ENCODE results near the gene ARID1B.

The ARID1B gene

GRCh38 chr6:157205473-157206358 lies 428.5 kb downstream of the ARID1B start:
- DNase-seq: no peak

- DNase-seq: no peak
These were observed 429.2 kb downstream of the ARID1B start for GRCh38 chr6:157206359-157206815.

GRCh38 chr6:157207521-157208076 lies 430.4 kb downstream of the ARID1B start:
- no peak for DNase-seq

DNA sequence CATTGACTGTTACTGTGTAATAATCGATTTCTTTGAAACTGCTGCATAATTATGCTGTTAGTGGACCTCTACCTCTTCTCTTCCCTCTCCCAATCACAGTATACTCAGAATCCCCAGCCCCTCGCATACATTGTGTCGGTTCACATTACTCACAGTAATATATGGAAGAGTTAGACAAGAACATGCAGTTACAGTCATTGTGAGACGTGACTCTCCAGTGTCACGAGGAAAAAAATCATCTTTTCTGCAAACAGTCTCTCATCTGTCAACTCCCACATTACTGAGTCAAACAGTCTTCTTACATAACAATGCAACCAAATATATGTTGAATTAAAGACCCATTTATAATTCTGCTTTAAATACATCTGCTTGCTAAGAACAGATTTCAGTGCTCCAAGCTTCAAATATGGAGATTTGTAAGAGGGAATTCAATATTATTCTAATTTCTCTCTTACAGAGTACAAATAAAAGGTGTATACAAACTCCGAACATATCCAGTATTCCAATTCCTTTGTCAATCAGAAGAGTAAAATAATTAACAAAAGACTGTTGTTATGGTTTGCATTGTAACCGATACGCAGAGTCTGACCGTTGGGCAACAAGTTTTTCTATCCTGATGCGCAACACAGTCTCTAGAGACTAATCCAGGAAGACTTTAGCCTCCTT lies 432.8 kb downstream of the ARID1B start:
- no peak for DNase-seq

DNA sequence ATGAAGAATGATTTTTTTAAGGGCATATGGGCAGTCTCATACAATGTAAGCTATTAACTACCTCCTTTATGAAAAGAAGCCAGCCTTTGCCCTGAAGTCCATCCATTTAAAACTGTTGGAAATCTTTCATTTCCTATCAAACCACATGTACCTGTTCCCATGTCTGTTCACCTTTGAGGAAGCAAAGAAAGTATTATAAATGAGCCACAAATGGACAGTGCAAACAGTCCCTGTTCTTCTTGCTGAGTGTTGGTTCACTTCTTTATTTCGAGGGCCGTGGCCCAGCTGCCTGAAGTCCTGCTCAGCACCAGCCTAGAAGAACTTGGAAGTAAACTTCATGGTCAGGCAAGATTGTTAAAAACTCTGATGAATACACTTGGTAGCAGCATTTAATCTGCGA lies 433.8 kb downstream of the ARID1B start:
- no peak for DNase-seq

DNA sequence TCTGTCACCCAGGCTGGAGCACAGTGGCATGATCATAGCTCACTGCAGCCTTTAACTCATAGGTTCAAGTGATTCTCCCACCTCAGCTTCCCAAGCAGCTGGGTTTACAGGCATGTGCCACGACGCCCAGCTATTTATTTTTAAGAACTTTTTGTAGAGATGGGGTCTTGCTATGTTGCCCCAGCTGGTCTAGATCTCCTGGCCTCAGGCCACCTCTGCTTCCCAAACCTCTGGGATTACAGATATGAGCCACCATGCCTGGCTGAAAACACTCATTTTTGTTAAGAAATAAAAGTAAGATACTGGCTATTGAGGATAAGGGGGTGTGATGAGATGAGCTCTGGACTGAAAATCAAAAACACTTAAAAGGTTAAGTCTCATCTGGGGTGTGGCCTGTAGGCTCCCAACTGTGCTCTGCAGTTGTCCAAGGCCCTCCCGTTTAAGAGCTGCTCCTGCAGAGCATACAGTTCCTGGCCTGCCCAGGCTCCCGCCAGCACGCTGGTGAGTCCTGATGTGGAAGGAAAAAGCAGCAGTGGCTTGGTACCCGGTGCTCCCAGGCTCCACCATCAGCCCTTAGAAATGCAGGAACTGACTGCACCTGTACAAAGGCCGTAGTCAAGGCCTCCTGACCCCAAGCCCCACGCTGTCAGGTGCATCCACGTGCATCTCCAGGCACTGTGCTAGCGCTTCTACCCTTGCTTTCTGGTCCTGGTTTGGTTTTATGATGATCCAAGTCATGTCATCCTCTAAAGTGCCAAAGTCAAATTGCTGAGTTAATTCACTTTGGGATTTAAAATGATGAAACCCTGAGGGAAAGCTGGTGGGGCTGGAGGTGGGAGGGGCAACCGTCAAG lies 434.7 kb downstream of the ARID1B start:
- no peak for DNase-seq

- DNase-seq: no peak
These were observed 436.2 kb downstream of the ARID1B start for GRCh38 chr6:157213426-157213825.

DNA sequence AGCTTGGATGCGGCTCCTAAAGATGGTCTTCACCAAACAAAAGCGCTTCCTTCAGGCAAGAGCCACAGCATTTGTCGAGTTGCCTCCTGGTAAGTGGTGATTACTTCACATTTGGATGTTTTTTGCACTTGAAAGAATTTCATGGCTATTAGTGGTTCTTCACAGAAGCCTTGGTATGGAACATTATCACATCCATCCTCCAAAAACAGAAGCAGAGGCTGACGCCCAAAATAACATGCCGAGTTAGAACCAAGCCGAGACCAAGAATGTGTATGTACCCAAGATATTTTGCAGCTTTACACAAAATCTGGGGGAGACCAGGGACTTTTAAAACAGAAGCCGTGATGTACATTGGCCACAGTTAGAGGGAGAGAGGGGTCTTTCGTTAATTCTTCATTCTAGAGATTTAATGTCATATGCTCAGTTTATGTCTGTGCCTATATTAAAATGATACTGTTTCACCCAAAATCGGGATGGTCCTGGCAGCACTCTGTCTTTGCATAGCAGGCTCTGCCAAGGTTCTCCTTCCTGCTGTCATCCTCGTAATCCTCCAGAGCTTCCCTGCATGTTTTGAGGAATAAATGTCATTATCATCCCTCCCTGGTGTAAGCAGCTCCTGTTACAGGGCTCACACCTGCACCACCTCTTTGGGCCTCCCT lies 436.9 kb downstream of the ARID1B start:
- no peak for DNase-seq

- DNase-seq: no peak
These were observed 438.5 kb downstream of the ARID1B start for GRCh38 chr6:157215717-157216116.

DNA sequence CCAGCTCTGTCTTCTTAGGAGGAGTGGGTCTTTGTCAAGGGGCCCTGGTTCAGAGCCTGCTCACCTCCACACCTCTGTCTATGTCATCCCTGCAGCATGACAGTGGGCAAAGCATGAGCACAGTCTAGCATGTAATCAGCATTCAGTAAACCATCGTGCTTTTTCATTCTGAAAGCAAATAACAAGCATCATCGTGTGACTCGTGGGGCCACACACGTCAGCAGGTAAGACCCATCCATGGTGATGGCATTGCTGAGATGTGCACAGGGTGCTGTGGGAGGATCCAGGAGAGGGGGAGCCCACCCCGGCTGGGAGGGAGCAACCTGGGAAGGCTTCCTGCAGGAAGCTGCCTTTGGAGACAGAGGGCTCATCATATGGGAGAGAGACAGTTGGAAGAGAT lies 439.4 kb downstream of the ARID1B start:
- DNase-seq: no peak

DNA sequence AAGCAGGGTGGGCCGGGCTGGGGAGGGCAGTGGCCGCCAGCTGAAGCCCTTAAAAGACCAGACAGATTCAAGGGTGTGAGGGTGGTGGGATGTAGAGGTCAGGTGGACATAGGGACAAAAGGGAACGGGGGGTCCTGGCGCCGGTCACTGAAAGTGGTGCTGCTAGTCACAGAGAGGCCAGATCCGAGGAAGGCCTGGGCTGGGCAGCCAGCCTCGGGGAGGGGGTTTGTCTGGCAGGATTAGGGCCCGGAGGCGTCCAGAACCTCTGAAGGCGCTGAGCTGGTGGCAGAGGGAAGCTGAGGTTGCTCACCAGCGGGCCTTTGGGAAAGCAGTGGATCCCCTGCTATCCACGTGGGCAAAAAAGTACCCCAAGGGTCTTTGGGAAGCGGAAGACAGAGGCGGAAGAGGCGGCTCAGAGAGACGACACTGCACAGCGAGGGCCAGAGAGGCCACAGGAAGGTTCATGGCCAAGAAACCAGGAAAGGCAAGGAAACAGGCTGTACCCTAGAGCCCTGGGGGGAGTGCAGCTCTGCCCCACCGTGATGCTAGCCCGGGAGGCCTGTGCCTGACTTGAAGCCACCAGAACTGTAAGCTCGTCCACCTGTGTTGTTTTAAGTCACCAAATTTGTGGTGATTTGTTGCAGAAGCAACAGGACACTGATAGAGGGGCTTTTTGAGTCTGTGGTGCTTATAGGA lies 440.2 kb downstream of the ARID1B start:
- DNase-seq: no peak

GRCh38 chr6:157217894-157218370 lies 440.8 kb downstream of the ARID1B start:
- DNase-seq: no peak

DNA sequence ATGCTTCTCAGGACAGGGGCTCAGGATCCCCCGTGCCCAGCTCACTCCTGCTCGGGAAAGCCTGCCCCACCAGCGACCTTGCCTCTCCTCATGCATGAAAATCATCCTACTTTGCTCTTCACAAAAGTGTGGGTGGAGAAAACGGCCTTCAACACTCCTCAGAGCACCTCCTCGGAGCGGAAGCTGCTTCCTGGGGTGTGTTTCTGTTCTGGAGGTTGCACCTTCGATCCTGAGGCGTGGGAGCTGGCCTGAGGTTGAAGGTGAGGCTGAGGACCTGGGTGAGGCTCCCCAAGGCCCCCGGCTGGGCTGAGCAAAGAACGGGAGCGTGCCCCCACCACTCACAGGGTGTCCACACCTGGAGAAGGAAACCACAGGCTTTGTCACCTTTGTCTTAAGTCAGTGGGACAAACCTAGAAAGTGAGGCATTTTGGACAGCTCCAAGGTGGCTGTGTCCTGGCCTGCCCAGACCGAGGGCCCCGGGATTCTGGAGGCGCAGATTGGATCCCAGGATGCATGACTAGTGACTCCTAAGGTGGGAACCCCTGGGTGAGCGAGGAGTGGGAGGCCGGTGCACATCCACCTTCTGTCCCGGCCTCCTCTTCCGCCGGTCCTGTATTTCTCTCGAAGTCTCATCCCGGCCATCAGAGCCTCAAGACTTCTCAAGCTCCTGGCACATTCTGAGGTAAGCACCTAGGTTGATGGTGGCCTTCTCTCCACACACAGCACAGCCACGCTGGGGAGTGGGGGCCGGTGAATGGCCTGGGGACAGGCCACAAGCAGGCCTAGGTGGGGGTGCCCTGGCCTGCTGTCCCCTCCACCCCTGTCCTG lies 441.4 kb downstream of the ARID1B start:
- DNase-seq: no peak

DNA sequence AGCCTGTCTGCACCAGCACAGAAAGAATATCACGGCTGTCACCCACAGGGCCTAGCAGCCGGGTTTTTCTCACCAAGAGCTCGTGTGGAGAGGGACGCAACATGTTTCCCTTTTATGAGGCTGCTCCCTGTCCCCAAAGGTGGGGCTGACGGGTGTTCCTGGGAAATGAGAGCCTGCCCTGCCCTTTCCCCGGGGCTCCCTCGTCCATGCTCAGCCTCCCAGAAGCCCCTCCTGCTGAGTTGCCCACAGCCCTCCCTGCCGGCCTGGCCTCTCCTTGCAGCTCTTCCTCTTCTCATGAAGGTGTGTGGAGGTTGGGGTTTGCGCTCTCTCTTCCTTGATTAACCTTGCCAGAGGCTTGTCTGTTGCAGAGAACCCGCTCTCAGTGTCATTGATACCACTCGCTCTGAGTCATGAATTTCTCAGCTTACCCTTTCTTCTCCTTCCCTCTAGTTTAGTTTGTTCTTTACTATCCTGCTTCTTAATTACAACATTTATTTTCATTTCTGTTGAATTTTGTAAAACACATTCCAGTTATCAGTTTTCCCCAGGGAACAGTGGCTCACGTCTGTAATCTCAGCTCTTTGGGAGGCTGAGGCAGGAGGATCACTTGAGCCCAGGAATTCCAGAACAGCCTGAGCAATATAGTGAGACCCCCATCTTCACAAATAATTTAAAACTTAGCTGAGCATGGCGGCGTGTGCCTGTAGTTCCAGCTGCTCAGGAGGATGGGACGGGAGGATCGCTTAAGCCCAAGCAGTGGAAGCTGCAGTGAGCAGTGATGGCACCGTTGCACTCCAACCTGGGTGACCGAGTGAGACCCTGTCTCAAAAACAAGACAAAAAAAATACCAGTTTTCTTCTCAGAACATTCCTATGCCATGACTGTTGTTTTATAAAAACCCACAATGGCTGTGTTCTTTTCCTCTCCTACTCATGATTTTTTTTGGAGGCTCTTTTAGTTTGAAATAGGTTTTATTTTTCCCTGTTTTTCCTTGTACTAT lies 442.3 kb downstream of the ARID1B start:
- no peak for DNase-seq

DNA sequence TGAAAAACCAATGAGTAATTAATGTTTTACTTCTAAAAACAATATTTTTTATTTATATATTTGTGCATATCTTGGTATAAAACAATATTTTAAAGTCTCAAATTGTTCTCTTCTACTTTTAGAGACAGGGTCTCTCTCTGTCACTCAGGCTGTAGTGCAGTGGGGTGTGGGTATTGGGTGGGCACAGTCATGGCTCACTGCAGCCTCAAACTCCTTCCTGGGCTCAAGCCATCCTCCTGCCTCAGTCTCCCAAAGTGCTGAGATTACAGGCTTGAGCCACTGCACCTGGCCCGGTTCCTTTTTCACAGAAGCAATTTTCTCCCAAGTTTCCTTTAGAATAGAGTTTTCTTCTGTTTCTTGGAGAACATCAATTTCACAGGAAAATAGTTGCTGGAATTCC lies 443.3 kb downstream of the ARID1B start:
- DNase-seq: no peak

DNA sequence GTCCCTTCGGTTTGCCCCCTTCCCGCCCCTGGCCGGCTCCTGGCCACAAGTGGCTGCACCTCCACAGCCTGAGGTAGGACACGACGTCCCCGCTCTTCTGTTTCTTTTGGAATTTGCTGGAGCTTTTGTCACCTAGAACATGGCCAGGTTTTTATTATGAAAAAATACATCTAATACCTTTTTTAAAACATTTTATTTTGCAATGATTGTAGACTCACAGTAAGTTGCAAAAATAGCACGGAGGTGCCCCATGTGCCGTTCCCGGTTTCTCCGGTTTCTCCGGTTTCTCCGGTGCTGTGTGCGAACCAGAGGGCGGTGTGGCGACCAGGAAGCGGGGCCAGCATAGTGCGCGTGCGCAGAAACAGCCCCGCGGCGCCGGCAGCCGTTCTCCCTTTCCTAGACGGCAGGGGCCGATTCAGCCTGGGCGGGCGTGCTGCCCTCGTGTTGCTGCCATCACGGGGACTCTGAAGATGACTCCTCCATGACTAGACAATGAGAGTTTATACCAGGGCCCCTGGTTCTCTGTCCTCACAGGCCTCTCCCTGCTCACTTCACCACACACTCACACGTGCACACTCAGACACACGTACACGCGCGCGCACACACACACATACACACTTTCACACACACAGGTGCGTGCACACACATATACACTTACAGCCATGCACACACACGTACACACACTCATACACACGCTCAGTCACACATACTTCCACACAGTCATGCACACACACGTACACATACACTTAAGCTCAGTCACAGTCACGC lies 444.1 kb downstream of the ARID1B start:
- peak; percentile 28 for DNase-seq

GRCh38 chr6:157221817-157222175 lies 444.6 kb downstream of the ARID1B start:
- DNase-seq: no peak

DNA sequence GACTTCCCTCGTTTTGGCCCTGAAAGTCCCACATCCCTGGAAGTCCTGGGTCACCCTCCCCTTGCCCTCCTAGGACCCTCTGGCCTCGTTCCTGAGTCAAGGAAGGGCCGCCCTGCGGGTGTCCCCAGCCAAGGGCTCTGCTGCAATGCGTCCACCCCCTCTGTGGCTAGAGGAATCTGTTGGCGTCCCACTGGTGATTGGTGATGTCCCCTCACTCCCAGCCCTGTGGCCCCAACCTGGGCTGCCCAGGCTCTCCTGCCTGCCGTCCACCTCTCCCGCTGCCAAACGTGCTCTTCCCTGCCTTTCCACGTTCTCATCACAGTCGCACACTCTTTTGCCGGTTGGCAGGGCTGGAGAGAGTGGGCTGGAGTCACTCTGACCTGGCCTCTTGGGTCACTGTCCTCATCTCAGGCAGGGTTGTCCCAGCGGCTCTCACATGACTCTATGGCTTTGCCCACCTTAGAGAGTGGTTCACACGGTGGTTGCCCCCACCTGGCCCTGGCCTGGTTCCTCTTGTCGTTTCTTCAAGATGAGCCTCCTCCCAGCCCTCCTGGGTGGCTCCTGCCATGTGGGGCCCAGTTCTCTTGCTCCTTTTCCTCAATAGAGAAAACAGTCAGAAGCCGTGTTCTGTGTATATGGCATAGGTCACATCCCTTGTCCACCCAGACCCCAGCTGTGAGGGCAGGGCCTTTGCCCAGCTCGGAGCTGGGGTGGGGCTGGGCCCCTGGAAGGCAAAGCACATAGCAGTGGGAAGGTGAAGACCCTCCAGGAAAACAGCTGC lies 445.2 kb downstream of the ARID1B start:
- DNase-seq: no peak
